OCI-LY3 (cell line): ENCODE data around the gene DOHH.
A peak's percentile ranks its signal among the peaks of the same experiment; 100 is the strongest.

Experiments
- EZH2phosphoT487 ChIP-seq: fragments of 200-600 bp; shearing (Covaris generic); IDR thresholded peaks from 2 replicates; pipeline ENCODE4 v1.6.1; 2018; ENCODE audit warnings: antibody characterized with exemption, mixed run types, low read depth
- TF ChIP-seq, protein P1 (sequence below): fragments of 200-600, 300-600 bp; sonication (generic); IDR thresholded peaks from 2 replicates; pipeline ENCODE4 v1.5.1; 2014; ENCODE audit warnings: antibody characterized with exemption, low read length, low read depth

DNA sequence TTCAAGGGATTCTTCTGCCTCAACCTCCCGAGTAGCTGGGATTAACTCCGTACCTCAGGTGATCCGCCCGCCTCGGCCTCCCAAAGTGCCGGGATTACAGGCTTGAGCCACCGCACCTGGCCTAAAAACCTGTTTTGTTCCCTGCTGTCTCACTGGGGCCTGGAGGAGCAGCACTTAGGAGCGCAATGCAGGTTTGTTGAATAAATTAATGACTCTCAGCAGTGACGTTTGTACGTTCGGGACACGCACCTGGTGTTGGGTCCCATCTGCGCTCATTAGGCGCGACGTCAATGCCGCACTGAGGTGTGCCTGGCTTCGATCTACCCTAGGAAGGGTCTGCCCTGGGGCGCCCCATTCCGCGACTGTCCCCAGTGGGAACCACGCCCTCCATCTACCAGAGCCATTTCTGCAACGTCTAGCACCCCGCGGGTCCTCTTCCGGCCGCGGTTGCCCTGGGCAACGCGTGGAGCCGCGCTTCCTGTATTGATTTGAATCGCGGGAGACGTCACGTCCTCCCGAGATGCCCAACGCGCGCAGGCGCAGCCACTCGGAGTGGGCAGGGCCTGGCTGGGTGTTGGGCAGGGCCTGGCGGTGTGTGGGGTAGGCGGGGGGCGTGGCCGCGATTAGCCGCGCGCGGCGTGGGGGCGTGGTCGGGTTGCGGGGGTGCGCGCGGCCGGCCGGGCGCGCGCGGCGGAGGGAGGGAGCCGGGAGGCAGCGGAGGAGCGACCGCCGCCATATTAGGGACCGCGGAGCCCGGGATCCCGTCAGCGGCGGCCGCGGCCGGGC lies 5.3 kb upstream of the DOHH start, which contains the start of gene FZR1:
- TF ChIP-seq, protein P1, sequence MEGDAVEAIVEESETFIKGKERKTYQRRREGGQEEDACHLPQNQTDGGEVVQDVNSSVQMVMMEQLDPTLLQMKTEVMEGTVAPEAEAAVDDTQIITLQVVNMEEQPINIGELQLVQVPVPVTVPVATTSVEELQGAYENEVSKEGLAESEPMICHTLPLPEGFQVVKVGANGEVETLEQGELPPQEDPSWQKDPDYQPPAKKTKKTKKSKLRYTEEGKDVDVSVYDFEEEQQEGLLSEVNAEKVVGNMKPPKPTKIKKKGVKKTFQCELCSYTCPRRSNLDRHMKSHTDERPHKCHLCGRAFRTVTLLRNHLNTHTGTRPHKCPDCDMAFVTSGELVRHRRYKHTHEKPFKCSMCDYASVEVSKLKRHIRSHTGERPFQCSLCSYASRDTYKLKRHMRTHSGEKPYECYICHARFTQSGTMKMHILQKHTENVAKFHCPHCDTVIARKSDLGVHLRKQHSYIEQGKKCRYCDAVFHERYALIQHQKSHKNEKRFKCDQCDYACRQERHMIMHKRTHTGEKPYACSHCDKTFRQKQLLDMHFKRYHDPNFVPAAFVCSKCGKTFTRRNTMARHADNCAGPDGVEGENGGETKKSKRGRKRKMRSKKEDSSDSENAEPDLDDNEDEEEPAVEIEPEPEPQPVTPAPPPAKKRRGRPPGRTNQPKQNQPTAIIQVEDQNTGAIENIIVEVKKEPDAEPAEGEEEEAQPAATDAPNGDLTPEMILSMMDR: peak; percentile 22; the same call in 1 of the 2 replicates
- TF ChIP-seq EZH2phosphoT487: no peak
